SJSA1 (cell line): ENCODE measurements around the gene IFI44L. TPM values are rescaled to one million over a fixed set of nuclear protein-coding genes. Genes with fewer than 3 reads are reported as not detected.

Experiments
- DNase-seq, 2 experiments: peaks; one replicate each; pipeline ENCODE4 v3.0.0-alpha.2; 2015 to 2020; ENCODE audit warnings: low spot score in 2 of 2, low read depth in 1 of 2
- H3K27ac ChIP-seq: fragments of 250-450 bp; sonication (Bioruptor Pico); 2 replicates; pipeline ENCODE4 v1.5.1; 2020; ENCODE audit warnings: mild to moderate bottlenecking, moderate library complexity
- H3K27me3 ChIP-seq: fragments of 250-450 bp; sonication (Bioruptor Pico); replicated peaks from 2 replicates; pipeline ENCODE4 v1.5.1; 2020; ENCODE audit warnings: mild to moderate bottlenecking, moderate library complexity
- H3K36me3 ChIP-seq: fragments of 250-450 bp; sonication (Bioruptor Pico); 2 replicates; pipeline ENCODE4 v1.5.1; 2020; ENCODE audit warnings: mild to moderate bottlenecking
- H3K4me1 ChIP-seq: fragments of 250-450 bp; sonication (Bioruptor Pico); replicated peaks from 2 replicates; pipeline ENCODE4 v1.6.1; 2021; ENCODE audit warnings: mild to moderate bottlenecking
- H3K4me3 ChIP-seq: fragments of 250-450 bp; sonication (Bioruptor Pico); 2 replicates; pipeline ENCODE4 v1.5.1; 2020; ENCODE audit warnings: mild to moderate bottlenecking
- H3K9me3 ChIP-seq: fragments of 250-450 bp; sonication (Bioruptor Pico); replicated peaks from 2 replicates; pipeline ENCODE4 v1.5.1; 2020; ENCODE audit warnings: mild to moderate bottlenecking
- total RNA-seq: library from RNA; depleted of rRNA; stranded (reverse); fragments of >200 nt; shearing (Covaris generic); gene quantifications from 2 replicates; pipeline ENCODE4 v1.2.3, GENCODE V29; 2014

IFI44L gene
- total RNA-seq, 1 experiment from 2014 or later, result 1.2 TPM

DNA sequence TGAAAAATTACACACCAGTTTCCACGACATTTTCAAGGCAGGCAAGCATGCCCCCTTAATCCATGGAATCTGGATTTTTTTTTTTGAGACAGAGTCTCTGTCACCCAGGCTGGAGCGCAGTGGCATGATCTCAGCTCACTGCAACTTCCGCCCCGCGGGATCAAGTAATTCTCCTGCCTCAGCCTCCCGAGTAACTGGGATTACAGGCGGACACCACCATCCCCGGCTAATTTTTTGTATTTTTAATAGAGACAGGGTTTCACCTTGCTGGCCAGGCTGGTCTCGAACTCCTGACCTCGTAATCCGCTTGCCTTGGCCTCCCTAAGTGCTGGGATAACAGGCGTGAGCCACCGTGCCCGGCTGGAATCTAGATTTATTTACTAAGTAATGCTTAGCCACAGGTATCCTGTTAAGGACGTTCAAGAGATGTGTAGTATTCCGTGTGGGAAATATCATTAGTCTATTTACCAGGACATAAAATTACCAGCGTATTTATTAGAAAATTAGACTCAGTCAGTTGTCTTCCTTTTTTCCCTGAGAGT lies 31.8 kb downstream of the IFI44L start:
- Histone ChIP-seq H3K27ac (peak overlapping the region; percentile 34), H3K4me3 (no peak overlapping the region), H3K27me3 (no peaks in the 10 kb centered on the region), H3K4me1 (peaks cover 17% of the 10 kb centered on the region), H3K36me3 (peaks cover 8% of the 10 kb centered on the region), H3K9me3 (no peaks in the 10 kb centered on the region)
- peak in 1 of 2 experiments; percentile 4 for DNase-seq

DNA sequence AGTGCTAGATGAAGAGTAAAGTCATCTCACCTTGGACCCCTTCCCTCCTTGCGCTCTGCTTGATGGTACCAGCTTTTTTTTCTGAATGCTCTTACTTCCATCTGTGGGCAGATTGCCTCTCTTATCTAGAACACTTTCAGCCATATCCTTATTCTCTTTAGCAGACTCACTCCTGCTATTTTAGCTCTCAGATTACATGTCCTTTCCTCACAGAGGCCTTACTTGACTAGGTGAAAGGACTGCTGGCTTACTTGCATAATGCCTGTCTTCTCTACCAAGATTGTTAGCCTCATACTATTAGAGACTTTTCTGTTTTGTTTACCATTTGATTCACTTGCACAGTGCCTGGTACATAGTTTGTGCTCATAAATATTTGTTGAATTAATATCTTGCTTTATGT lies 38.7 kb downstream of the IFI44L start:
- no peaks in the 10 kb centered on the region for H3K9me3 ChIP-seq
- no peaks in the 10 kb centered on the region for H3K4me1 ChIP-seq
- no peak for DNase-seq
- peaks cover 50% of the 10 kb centered on the region for H3K36me3 ChIP-seq
- H3K27ac ChIP-seq, result no peak overlapping the region
- H3K4me3 ChIP-seq, result no peak overlapping the region
- no peaks in the 10 kb centered on the region for H3K27me3 ChIP-seq

DNA sequence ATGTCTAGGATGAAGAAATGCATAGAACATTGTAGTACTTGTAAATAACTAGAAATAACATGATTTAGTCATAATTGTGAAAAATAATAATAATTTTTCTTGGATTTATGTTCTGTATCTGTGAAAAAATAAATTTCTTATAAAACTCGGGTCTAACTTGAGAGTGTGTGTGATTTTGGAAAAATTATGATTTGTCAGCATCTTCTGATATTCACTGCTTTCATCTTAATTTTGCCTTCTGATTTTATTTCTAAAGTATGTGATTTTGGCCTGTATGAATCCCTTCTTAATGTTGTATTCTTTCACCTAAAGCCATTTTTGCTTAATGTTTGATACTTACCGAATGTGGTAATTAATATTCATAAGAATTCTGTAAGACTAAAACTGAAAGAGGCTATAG lies 43.7 kb downstream of the IFI44L start:
- Histone ChIP-seq H3K9me3 (no peaks in the 10 kb centered on the region), H3K36me3 (peaks cover 44% of the 10 kb centered on the region), H3K27me3 (no peaks in the 10 kb centered on the region), H3K4me1 (no peaks in the 10 kb centered on the region), H3K4me3 (no peak overlapping the region), H3K27ac (no peak overlapping the region)
- no peak for DNase-seq

GRCh38 chr1:78664763-78665162 lies 44.5 kb downstream of the IFI44L start:
- Histone ChIP-seq H3K27ac (no peak overlapping the region), H3K4me1 (no peaks in the 10 kb centered on the region), H3K27me3 (no peaks in the 10 kb centered on the region), H3K36me3 (peaks cover 36% of the 10 kb centered on the region), H3K4me3 (no peak overlapping the region), H3K9me3 (no peaks in the 10 kb centered on the region)
- DNase-seq, result no peak

DNA sequence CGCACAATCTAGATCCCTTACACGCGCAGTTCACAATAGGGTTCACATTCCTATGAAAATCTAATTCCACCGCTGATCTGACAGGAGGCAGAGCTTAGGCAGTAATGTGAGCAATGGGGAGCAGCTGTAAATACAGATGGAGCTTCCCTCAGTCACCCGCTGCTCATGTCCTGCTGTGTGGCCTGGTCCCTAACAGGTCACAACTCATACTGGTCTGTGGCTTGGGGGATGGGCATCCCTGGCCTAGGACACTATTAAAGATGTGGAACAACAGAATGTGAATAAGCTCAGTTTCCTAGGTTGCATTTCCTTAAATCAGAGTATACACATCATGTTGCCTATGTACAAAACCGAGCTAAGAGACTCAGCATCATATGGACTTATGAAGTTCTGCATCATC lies 45.6 kb downstream of the IFI44L start:
- no peak overlapping the region for H3K27ac ChIP-seq
- no peak for DNase-seq

DNA sequence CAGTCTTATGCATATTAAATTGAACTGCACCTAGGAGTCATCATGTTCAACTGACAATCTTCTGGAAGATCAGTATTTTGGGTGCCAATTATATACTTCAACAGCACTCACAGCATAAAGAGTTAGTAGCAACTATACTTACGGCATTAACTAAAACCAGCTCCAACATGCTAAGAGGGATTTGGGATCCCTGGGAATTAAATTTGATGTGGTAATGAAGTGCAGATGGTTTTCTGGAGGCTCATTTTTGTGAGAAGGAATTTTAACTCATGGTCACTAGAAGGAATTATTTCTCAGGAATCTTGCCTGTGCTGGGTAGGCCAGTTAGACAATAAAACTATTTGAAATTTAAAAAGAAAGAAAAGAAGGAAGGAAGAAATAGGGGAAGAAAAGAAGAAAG lies 47.7 kb downstream of the IFI44L start:
- no peaks in the 10 kb centered on the region for H3K9me3 ChIP-seq
- H3K4me3 ChIP-seq, result no peak overlapping the region
- H3K27me3 ChIP-seq, result no peaks in the 10 kb centered on the region
- DNase-seq, result no peak
- H3K27ac ChIP-seq, result no peak overlapping the region
- H3K36me3 ChIP-seq, result peaks cover 13% of the 10 kb centered on the region
- no peaks in the 10 kb centered on the region for H3K4me1 ChIP-seq

More for the DNA sequence above, 45.6 kb downstream of the IFI44L start:
- Histone ChIP-seq H3K36me3 (peaks cover 27% of the 10 kb centered on the region), H3K27me3 (no peaks in the 10 kb centered on the region), H3K9me3 (no peaks in the 10 kb centered on the region), H3K4me3 (no peak overlapping the region), H3K4me1 (no peaks in the 10 kb centered on the region)

DNA sequence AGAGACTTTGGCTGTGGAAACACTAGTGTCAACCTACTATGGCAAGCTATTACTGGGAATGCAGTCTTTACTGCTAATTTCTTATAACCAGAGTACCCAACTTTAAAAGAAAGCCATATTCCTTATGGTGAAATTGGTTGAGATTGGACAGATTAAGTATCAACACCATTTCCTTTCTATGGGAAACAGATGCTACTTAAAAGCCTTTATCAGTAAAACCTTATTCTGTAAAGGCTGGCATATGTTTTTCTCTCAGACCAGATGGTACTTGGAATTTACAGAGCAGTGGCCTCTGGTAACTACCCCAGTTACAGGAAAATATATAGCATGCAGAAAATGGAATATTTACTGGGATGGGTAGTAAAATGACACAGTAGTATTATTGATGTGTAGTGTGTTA lies 48.2 kb downstream of the IFI44L start:
- Histone ChIP-seq H3K4me3 (no peak overlapping the region), H3K36me3 (peaks cover 8% of the 10 kb centered on the region), H3K4me1 (no peaks in the 10 kb centered on the region), H3K9me3 (no peaks in the 10 kb centered on the region), H3K27me3 (no peaks in the 10 kb centered on the region), H3K27ac (no peak overlapping the region)
- DNase-seq, result no peak

DNA sequence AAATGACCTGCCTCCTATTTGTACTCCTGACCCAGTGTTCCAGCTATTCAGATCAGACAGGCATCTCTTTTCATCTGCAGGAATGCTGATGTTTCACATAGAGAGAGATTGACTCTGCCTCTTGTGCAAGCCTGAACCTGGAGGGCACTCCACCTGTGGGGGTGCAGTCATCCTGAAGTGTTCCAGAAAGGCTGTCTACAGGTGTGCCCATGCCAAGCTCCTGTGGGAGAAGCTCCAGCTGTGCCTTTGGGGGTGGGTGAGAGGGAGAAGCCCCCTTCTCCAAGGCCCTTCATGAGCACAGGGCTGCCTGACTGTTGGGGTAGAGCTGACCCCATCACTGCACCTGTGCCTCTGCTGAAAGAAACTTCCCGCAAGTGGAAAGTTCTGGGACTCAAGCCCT lies 52.2 kb downstream of the IFI44L start:
- H3K27ac ChIP-seq, result no peak overlapping the region
- DNase-seq, result no peak
- H3K27me3 ChIP-seq, result no peaks in the 10 kb centered on the region
- H3K36me3 ChIP-seq, result no peaks in the 10 kb centered on the region
- no peaks in the 10 kb centered on the region for H3K9me3 ChIP-seq
- H3K4me3 ChIP-seq, result no peak overlapping the region
- H3K4me1 ChIP-seq, result no peaks in the 10 kb centered on the region

- H3K27ac ChIP-seq, result no peak overlapping the region
- no peak for DNase-seq
- H3K27me3 ChIP-seq, result no peaks in the 10 kb centered on the region
- H3K36me3 ChIP-seq, result no peaks in the 10 kb centered on the region
- no peaks in the 10 kb centered on the region for H3K9me3 ChIP-seq
- H3K4me3 ChIP-seq, result no peak overlapping the region
- H3K4me1 ChIP-seq, result no peaks in the 10 kb centered on the region
Measured at GRCh38 chr1:78673120-78673519, 52.9 kb downstream of the IFI44L start.

DNA sequence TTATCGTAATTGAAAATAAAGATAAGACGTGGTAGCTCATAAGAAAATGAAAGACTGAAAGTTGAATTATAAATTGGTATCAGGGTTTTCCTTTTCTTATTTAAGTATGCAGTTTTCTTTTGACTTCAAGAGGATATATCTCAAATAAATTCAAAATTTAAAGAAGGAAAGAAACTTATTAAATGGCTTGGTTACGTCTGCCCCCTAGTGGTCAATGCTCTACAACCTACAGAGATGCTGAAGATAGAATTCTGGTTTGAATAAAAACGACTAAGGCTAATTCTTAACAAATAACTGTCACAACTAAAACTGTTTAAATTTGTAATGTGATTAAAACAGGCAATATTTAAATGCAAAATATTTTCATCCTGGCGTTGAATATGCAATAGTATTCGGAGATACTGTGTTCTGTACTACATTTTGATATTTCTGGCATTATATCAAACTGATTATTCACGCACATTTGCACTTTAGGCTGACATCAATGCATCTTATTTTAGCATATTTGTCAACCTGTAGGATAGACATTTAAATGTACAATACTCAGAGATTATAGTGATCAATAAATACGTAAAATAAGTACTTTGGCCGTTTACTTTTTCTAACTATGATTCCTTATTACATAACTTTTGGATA lies 56.2 kb downstream of the IFI44L start:
- DNase-seq, result peak in 1 of 2 experiments; percentile 48
- Histone ChIP-seq H3K4me3 (no peak overlapping the region), H3K9me3 (no peaks in the 10 kb centered on the region), H3K27me3 (no peaks in the 10 kb centered on the region), H3K4me1 (no peaks in the 10 kb centered on the region), H3K36me3 (no peaks in the 10 kb centered on the region), H3K27ac (no peak overlapping the region)

DNA sequence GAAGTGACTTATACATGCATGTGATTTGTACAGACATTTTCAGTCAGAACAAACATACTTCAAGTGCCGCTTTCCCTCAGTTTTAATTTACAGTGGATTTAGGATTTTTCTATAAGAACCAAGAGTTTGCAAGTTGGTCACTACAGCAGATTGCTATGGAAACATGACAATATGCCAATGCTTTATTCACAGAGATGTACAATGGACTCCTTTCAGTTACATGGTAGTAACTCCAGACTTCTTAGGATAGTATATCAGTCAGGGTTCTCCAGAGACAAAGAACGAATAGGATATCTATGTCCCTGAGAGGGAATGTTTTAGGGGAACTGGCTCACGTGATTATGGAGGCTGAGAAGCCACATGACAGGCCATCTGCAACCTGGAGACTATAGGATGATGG lies 56.7 kb downstream of the IFI44L start:
- no peak for DNase-seq
- no peaks in the 10 kb centered on the region for H3K36me3 ChIP-seq
- no peaks in the 10 kb centered on the region for H3K4me1 ChIP-seq
- H3K27ac ChIP-seq, result no peak overlapping the region
- H3K27me3 ChIP-seq, result no peaks in the 10 kb centered on the region
- H3K4me3 ChIP-seq, result no peak overlapping the region
- H3K9me3 ChIP-seq, result no peaks in the 10 kb centered on the region

GRCh38 chr1:78677788-78678187 lies 57.5 kb downstream of the IFI44L start:
- no peak overlapping the region for H3K4me3 ChIP-seq
- no peak overlapping the region for H3K27ac ChIP-seq
- H3K27me3 ChIP-seq, result no peaks in the 10 kb centered on the region
- H3K9me3 ChIP-seq, result no peaks in the 10 kb centered on the region
- DNase-seq, result no peak
- no peaks in the 10 kb centered on the region for H3K36me3 ChIP-seq
- H3K4me1 ChIP-seq, result no peaks in the 10 kb centered on the region

- DNase-seq, result no peak
- no peaks in the 10 kb centered on the region for H3K9me3 ChIP-seq
- no peaks in the 10 kb centered on the region for H3K36me3 ChIP-seq
- no peak overlapping the region for H3K27ac ChIP-seq
- no peaks in the 10 kb centered on the region for H3K4me1 ChIP-seq
- H3K27me3 ChIP-seq, result no peaks in the 10 kb centered on the region
- H3K4me3 ChIP-seq, result no peak overlapping the region
Measured at GRCh38 chr1:78678324-78678723, 58.1 kb downstream of the IFI44L start.

GRCh38 chr1:78681265-78681664 lies 61.0 kb downstream of the IFI44L start:
- H3K4me1 ChIP-seq, result no peaks in the 10 kb centered on the region
- no peaks in the 10 kb centered on the region for H3K9me3 ChIP-seq
- H3K27me3 ChIP-seq, result no peaks in the 10 kb centered on the region
- H3K36me3 ChIP-seq, result no peaks in the 10 kb centered on the region
- no peak overlapping the region for H3K27ac ChIP-seq
- no peak for DNase-seq
- no peak overlapping the region for H3K4me3 ChIP-seq

GRCh38 chr1:78682496-78682895 lies 62.2 kb downstream of the IFI44L start:
- no peaks in the 10 kb centered on the region for H3K27me3 ChIP-seq
- H3K4me3 ChIP-seq, result no peak overlapping the region
- H3K9me3 ChIP-seq, result no peaks in the 10 kb centered on the region
- no peaks in the 10 kb centered on the region for H3K36me3 ChIP-seq
- H3K4me1 ChIP-seq, result peaks cover 2% of the 10 kb centered on the region; the same call in 1 of the 2 replicates
- H3K27ac ChIP-seq, result no peak overlapping the region
- no peak for DNase-seq
